Mesenchymal stem cell (in vitro differentiated cells and primary cell): ENCODE measurements around the gene RUFY3.
A peak's percentile ranks its signal among the peaks of the same experiment; 100 is the strongest.
"Not testable (repeated sequence)": the region's sequence is repeated elsewhere in the genome, so short reads cannot be mapped to it uniquely, and the experiment has no call there.

Source experiments
- DNase-seq: peaks from one replicate; pipeline ENCODE4 v3.0.0-alpha.2; 2013
- H2AFZ ChIP-seq: one replicate; pipeline ENCODE4 v1.6.1; 2013; ENCODE audit warnings: low read depth, mild to moderate bottlenecking, control low read depth, inconsistent platforms, low read length, moderate library complexity
- H2AK5ac ChIP-seq: 2 replicates; pipeline ENCODE4 v1.6.1; 2013; ENCODE audit warnings: low read length, moderate library complexity, mild to moderate bottlenecking, inconsistent platforms; ENCODE audit not compliant: severe bottlenecking
- H2BK120ac ChIP-seq: one replicate; pipeline ENCODE4 v1.6.1; 2013; ENCODE audit warnings: low read depth, mild to moderate bottlenecking, inconsistent platforms, low read length, moderate library complexity
- H2BK12ac ChIP-seq, 2 experiments: one replicate each; pipeline ENCODE4 v1.6.1; 2013; ENCODE audit warnings: inconsistent platforms in 2 of 2, low read length in 2 of 2, mild to moderate bottlenecking in 2 of 2, moderate library complexity in 2 of 2, control low read depth in 1 of 2
- H2BK15ac ChIP-seq: one replicate; pipeline ENCODE4 v1.6.1; 2013; ENCODE audit warnings: mild to moderate bottlenecking, low read depth, inconsistent platforms; ENCODE audit not compliant: poor library complexity, severe bottlenecking
- H2BK5ac ChIP-seq: 2 replicates; pipeline ENCODE4 v1.6.1; 2013; ENCODE audit warnings: low read depth, mild to moderate bottlenecking, low read length, control low read depth, inconsistent platforms; ENCODE audit not compliant: poor library complexity, severe bottlenecking
- H3K14ac ChIP-seq, 2 experiments: one replicate each; pipeline ENCODE4 v1.6.1; 2013; ENCODE audit warnings: inconsistent platforms in 2 of 2, low read length in 2 of 2, control low read depth in 1 of 2, mild to moderate bottlenecking in 1 of 2, moderate library complexity in 1 of 2
- H3K18ac ChIP-seq, 2 experiments: one replicate each; pipeline ENCODE4 v1.6.1; 2013; ENCODE audit warnings: inconsistent platforms in 2 of 2, low read length in 2 of 2, control low read depth in 1 of 2, low read depth in 1 of 2, mild to moderate bottlenecking in 1 of 2
- H3K23ac ChIP-seq, 2 experiments: one replicate each; pipeline ENCODE4 v1.6.1; 2013; ENCODE audit warnings: inconsistent platforms in 2 of 2, low read length in 2 of 2, mild to moderate bottlenecking in 2 of 2, moderate library complexity in 2 of 2, control low read depth in 1 of 2
- H3K27ac ChIP-seq: 2 replicates; pipeline ENCODE4 v1.5.1; 2013; ENCODE audit warnings: mild to moderate bottlenecking, moderate library complexity, low read length, control low read depth, inconsistent platforms; ENCODE audit not compliant: poor library complexity, severe bottlenecking
- H3K27me3 ChIP-seq, 2 experiments: 2 replicates each; pipeline versions ENCODE4 v1.6.1 to v1.7.0; 2013; ENCODE audit warnings: low read length in 2 of 2, mild to moderate bottlenecking in 2 of 2, moderate library complexity in 2 of 2, control low read depth in 1 of 2, inconsistent platforms in 1 of 2; ENCODE audit not compliant: control insufficient read depth in 1 of 2, insufficient read depth in 1 of 2
- H3K36me3 ChIP-seq, 2 experiments: 2 replicates each; pipeline versions ENCODE4 v1.6.1 to v1.7.0; 2013; ENCODE audit warnings: low read length in 2 of 2, control low read depth in 1 of 2, inconsistent platforms in 1 of 2, low read depth in 1 of 2, mild to moderate bottlenecking in 1 of 2; ENCODE audit not compliant: insufficient read depth in 2 of 2, control insufficient read depth in 1 of 2
- H3K4ac ChIP-seq, 2 experiments: one replicate each; pipeline ENCODE4 v1.6.1; 2013; ENCODE audit warnings: inconsistent platforms in 2 of 2, low read length in 2 of 2, mild to moderate bottlenecking in 2 of 2, moderate library complexity in 2 of 2, control low read depth in 1 of 2, low read depth in 1 of 2
- H3K4me1 ChIP-seq: 2 replicates; pipeline ENCODE4 v1.6.1; 2013; ENCODE audit warnings: low read depth, low read length, control low read depth; ENCODE audit not compliant: control insufficient read depth, insufficient read depth
- H3K4me2 ChIP-seq: 2 replicates; pipeline ENCODE4 v1.6.1; 2013; ENCODE audit warnings: low read length, mild to moderate bottlenecking, inconsistent platforms; ENCODE audit not compliant: poor library complexity, severe bottlenecking
- H3K4me3 ChIP-seq, 2 experiments: 2 replicates each; pipeline versions ENCODE4 v1.5.1 to v1.7.0; 2013; ENCODE audit warnings: low read length in 2 of 2, mild to moderate bottlenecking in 2 of 2, control low read depth in 1 of 2, low read depth in 1 of 2; ENCODE audit not compliant: insufficient read depth in 1 of 2
- H3K79me1 ChIP-seq: replicated peaks from 2 replicates; pipeline ENCODE4 v1.6.1; 2013; ENCODE audit warnings: mild to moderate bottlenecking, control low read depth, low read length, inconsistent platforms; ENCODE audit not compliant: poor library complexity, severe bottlenecking
- H3K9ac ChIP-seq: 2 replicates; pipeline ENCODE4 v1.7.0; 2013; ENCODE audit warnings: mild to moderate bottlenecking, low read length, moderate library complexity
- H3K9me3 ChIP-seq: 2 replicates; pipeline ENCODE4 v1.7.0; 2013; ENCODE audit warnings: mild to moderate bottlenecking, low read length; ENCODE audit not compliant: control insufficient read depth
- H4K8ac ChIP-seq: one replicate; pipeline ENCODE4 v1.6.1; 2013; ENCODE audit warnings: inconsistent platforms, mild to moderate bottlenecking, low read length, moderate library complexity
- H4K91ac ChIP-seq: one replicate; pipeline ENCODE4 v1.6.1; 2013; ENCODE audit warnings: mild to moderate bottlenecking, low read length, inconsistent platforms
- WGBS: methylation state at CpG from one replicate; pipeline ENCODE4 v1.1.7; 2013; ENCODE audit warnings: mixed read lengths; 5-methylcytosine and 5-hydroxymethylcytosine counted together

RUFY3 gene

GRCh38 chr4:70702592-70702991, 19.2 kb upstream of the RUFY3 start:
- not testable (repeated sequence) for H4K8ac ChIP-seq, H2BK120ac ChIP-seq, H2AFZ ChIP-seq, H3K4me1 ChIP-seq, H3K4me3 ChIP-seq, H3K4me2 ChIP-seq, H3K9ac ChIP-seq, H3K4ac ChIP-seq, H3K27ac ChIP-seq, H3K36me3 ChIP-seq, H4K91ac ChIP-seq, H3K9me3 ChIP-seq, H3K23ac ChIP-seq, H2AK5ac ChIP-seq, H3K14ac ChIP-seq, DNase-seq, H2BK15ac ChIP-seq, H2BK5ac ChIP-seq, H3K79me1 ChIP-seq, H3K27me3 ChIP-seq, H3K18ac ChIP-seq, H2BK12ac ChIP-seq
- 17% methylated on average over 1 of the region's 2 CpGs for whole genome bisulfite sequencing

GRCh38 chr4:70703619-70704214, 18.0 kb upstream of the RUFY3 start:
- Histone ChIP-seq H3K23ac (no peak overlapping the region), H2BK5ac (peak overlapping the region; percentile 3), H3K4me1 (peaks cover 3% of the 10 kb centered on the region), H2BK120ac (no peak overlapping the region), H3K9ac (peak overlapping the region; percentile 90), H4K91ac (no peak overlapping the region), H3K14ac (no peak overlapping the region), H2AFZ (no peak overlapping the region), H3K27me3 (no peaks in the 10 kb centered on the region), H3K4me2 (peak overlapping the region; percentile 96), H3K18ac (no peak overlapping the region), H2BK15ac (no peak overlapping the region), H2AK5ac (no peak overlapping the region), H2BK12ac (no peak overlapping the region), H3K27ac (peak overlapping the region; percentile 97), H3K36me3 (no peaks in the 10 kb centered on the region), H3K4ac (peak overlapping the region in 1 of 2 experiments; percentile 73), H4K8ac (peak overlapping the region; percentile 2), H3K9me3 (no peaks in the 10 kb centered on the region), H3K79me1 (peaks cover 4% of the 10 kb centered on the region), H3K4me3 (peak overlapping the region in 1 of 2 experiments; percentile 85)
- 2% methylated on average over 10 of the region's 11 CpGs for WGBS
- DNase-seq, result peak; percentile 51

GRCh38 chr4:70704215-70704930, 17.4 kb upstream of the RUFY3 start:
- Histone ChIP-seq H3K14ac (peak overlapping the region in 1 of 2 experiments; percentile 95), H2AFZ (peak overlapping the region; percentile 95), H2AK5ac (no peak overlapping the region), H3K23ac (peak overlapping the region in 1 of 2 experiments; percentile 99), H3K4ac (peak overlapping the region; percentile 81 to 87), H3K4me1 (peaks cover 3% of the 10 kb centered on the region), H3K27ac (peak overlapping the region; percentile 97), H2BK120ac (peak overlapping the region; percentile 49), H3K27me3 (no peaks in the 10 kb centered on the region), H2BK15ac (peak overlapping the region; percentile 90), H3K36me3 (no peaks in the 10 kb centered on the region), H3K18ac (peak overlapping the region; percentile 86 to 94), H2BK5ac (peak overlapping the region; percentile 95), H4K8ac (peak overlapping the region; percentile 54), H3K4me2 (peak overlapping the region; percentile 96), H3K4me3 (peak overlapping the region; percentile 85 to 97), H3K79me1 (peaks cover 6% of the 10 kb centered on the region), H2BK12ac (peak overlapping the region in 1 of 2 experiments; percentile 82), H4K91ac (peak overlapping the region; percentile 86), H3K9me3 (no peaks in the 10 kb centered on the region), H3K9ac (peak overlapping the region; percentile 90)
- 3% methylated on average over 29 of the region's 58 CpGs for WGBS
- peak; percentile 78 for DNase-seq

GRCh38 chr4:70704931-70705182, 16.9 kb upstream of the RUFY3 start:
- H3K9me3 ChIP-seq, result no peaks in the 10 kb centered on the region
- peak overlapping the region; percentile 90 for H3K9ac ChIP-seq
- H3K23ac ChIP-seq, result peak overlapping the region in 1 of 2 experiments; percentile 99
- H2BK12ac ChIP-seq, result peak overlapping the region in 1 of 2 experiments; percentile 82
- no peaks in the 10 kb centered on the region for H3K36me3 ChIP-seq
- peak overlapping the region; percentile 96 for H3K4me2 ChIP-seq
- peaks cover 3% of the 10 kb centered on the region for H3K4me1 ChIP-seq
- peak overlapping the region; percentile 49 for H2BK120ac ChIP-seq
- H3K27me3 ChIP-seq, result no peaks in the 10 kb centered on the region
- peak overlapping the region; percentile 95 for H2AFZ ChIP-seq
- H3K4ac ChIP-seq, result peak overlapping the region in 1 of 2 experiments; percentile 87
- peak overlapping the region in 1 of 2 experiments; percentile 95 for H3K14ac ChIP-seq
- H4K8ac ChIP-seq, result peak overlapping the region; percentile 54
- peak overlapping the region; percentile 85 to 97 for H3K4me3 ChIP-seq
- H4K91ac ChIP-seq, result peak overlapping the region; percentile 86
- peak overlapping the region; percentile 90 for H2BK15ac ChIP-seq
- 0% methylated on average over 10 of the region's 39 CpGs for WGBS
- no peak overlapping the region for H3K27ac ChIP-seq
- DNase-seq, result no peak
- peak overlapping the region; percentile 86 to 94 for H3K18ac ChIP-seq
- H2BK5ac ChIP-seq, result peak overlapping the region; percentile 95
- H3K79me1 ChIP-seq, result peaks cover 11% of the 10 kb centered on the region
- H2AK5ac ChIP-seq, result no peak overlapping the region
